K562 (cell line): Measurements from ENCODE around the gene TBC1D12. TPM values are rescaled to one million over a fixed set of nuclear protein-coding genes. Genes with fewer than 3 reads are reported as not detected.

Experiments used
- BRF1 ChIP-seq: IDR thresholded peaks from 3 replicates; pipeline ENCODE4 v1.6.1; 2011; ENCODE audit warnings: borderline replicate concordance, mild to moderate bottlenecking; ENCODE audit not compliant: insufficient read length; ENCODE audit errors: extremely low read depth
- HNRNPH1 ChIP-seq: fragments of 200-400 bp; formaldehyde crosslinking; optimal IDR thresholded peaks from 2 replicates; pipeline ENCODE3; 2017; ENCODE audit warnings: low read depth, mild to moderate bottlenecking, low read length, moderate library complexity
- MBD2 ChIP-seq: sonication (generic); IDR thresholded peaks from 2 replicates; pipeline ENCODE4 v1.6.1; 2016; ENCODE audit warnings: low read depth, borderline replicate concordance
- RBM25 ChIP-seq: fragments of 200-400 bp; formaldehyde crosslinking; IDR thresholded peaks from 2 replicates; pipeline ENCODE4 v1.6.1; 2018; ENCODE audit warnings: low read length, low read depth, moderate library complexity; ENCODE audit not compliant: severe bottlenecking
- RBM39 ChIP-seq: fragments of 200-400 bp; formaldehyde crosslinking; optimal IDR thresholded peaks from 2 replicates; pipeline ENCODE3; 2018; ENCODE audit warnings: low read depth, low read length
- ZKSCAN8 ChIP-seq: fragments of 200-800 bp; sonication (Bioruptor generic); IDR thresholded peaks from 2 replicates; pipeline ENCODE4 v1.6.1; 2016; ENCODE audit warnings: missing genetic modification characterization, missing compliant biosample characterization
- ZNF445 ChIP-seq: fragments of 250-450 bp; sonication (Bioruptor Pico); IDR thresholded peaks from 2 replicates; pipeline ENCODE4 v1.4.0; 2020; ENCODE audit warnings: low read depth, mild to moderate bottlenecking, moderate library complexity
- ZNF644 ChIP-seq: fragments of 200-800 bp; sonication (Bioruptor generic); IDR thresholded peaks from 2 replicates; pipeline ENCODE4 v1.6.1; 2016; ENCODE audit warnings: low read depth, missing genetic modification characterization, missing compliant biosample characterization
- polyA plus RNA-seq, 8 experiments: library from polyadenylated mRNA; depleted of rRNA in 4 of 8; stranded (reverse) in 5 of 8; unstranded in 3 of 8; fragments of >200 nt; fragmentation: Nextera tagmentation in 2 of 8; fragmentation: Illumina TruSeq in 1 of 8; extraction: Ambion mirVana in 2 of 8; extraction: Trizol in 1 of 8; gene quantifications; 2 replicates each; pipeline versions ENCODE4 v1.2.1 to v1.2.3, GENCODE V29; 2011 to 2014; ENCODE audit warnings: inconsistent platforms in 1 of 8, missing spikeins in 1 of 8
- total RNA-seq, 7 experiments: library from RNA; depleted of rRNA in 6 of 7; stranded (reverse); fragments of >200 nt in 6 of 7; fragmentation: Illumina TruSeq in 2 of 7; extraction: Trizol in 2 of 7; gene quantifications; 2 replicates each; pipeline versions ENCODE4 v1.2.1 to v1.2.3, GENCODE V29; 2011 to 2021; ENCODE audit warnings: low replicate concordance in 1 of 7
- TF ChIP-seq, protein P1 (sequence below): conservative IDR thresholded peaks from 2 replicates; pipeline ENCODE4 v1.6.1; 2011; ENCODE audit warnings: low read depth, mild to moderate bottlenecking, low read length; ENCODE audit not compliant: control insufficient read depth
- TF ChIP-seq, protein P2 (sequence below): fragments of 250-450 bp; sonication (Bioruptor Pico); IDR thresholded peaks from 2 replicates; pipeline ENCODE4 v1.5.0; 2021; ENCODE audit warnings: mild to moderate bottlenecking, moderate library complexity
- TF ChIP-seq, protein P3 (sequence below): fragments of 450-650 bp; formaldehyde crosslinking; IDR thresholded peaks from 2 replicates; pipeline ENCODE4 v1.4.0; 2020; ENCODE audit warnings: mild to moderate bottlenecking
- TF ChIP-seq, protein P4 (sequence below): fragments of 450-650 bp; IDR thresholded peaks from 2 replicates; pipeline ENCODE4 v1.6.1; 2016; ENCODE audit warnings: low read depth

Gene TBC1D12
- total and polyA plus RNA-seq, 9 of the 15 experiments (the other 6 are each of a cell fraction or from before 2014, with no cell fraction given), result 2.1 to 6.7 (median 3.9) TPM

DNA sequence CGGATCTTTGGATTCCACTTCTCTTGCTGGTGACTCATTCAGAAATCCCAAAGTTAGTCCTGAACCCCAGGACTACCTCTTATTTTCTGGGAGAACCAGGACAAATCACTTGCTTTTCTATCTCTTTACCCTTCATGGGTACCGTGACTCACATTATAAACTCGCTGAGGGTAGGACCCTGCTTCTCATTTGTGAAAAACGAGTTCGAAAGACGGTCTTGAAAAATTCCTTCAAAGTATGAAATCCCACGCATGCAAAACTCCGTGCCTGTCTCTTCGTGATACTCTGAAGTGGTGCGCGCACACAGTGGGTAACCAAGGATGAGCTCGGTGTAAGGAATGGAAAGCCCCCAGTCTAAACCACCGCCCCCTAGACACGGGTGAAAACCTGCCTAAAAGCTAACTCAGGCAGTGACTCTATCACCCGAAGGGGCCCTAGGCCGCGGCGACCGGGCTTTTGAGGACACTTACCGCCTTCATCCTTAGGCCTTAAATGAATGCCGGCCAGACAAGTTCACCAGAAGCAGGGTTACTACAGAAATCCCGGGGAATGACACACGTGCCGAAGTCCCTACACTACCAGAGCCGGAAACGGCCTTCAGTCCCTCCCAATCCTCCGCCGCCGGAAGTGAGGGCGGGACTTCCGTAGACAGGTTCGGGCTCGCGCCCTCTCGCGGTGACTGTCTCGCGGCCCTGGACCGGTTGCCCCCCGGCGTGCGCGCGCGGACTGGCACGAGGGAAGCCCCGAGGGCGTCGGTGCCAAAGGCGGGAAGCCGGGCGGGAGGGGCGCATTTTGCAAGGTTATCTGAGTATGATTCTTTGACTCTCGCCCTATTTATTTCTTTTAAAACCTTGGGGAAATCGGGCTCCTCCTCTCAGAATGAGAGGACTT, 39.7 kb upstream of the TBC1D12 start, which contains the start of gene NOC3L (continued):
- TF ChIP-seq, protein P1, sequence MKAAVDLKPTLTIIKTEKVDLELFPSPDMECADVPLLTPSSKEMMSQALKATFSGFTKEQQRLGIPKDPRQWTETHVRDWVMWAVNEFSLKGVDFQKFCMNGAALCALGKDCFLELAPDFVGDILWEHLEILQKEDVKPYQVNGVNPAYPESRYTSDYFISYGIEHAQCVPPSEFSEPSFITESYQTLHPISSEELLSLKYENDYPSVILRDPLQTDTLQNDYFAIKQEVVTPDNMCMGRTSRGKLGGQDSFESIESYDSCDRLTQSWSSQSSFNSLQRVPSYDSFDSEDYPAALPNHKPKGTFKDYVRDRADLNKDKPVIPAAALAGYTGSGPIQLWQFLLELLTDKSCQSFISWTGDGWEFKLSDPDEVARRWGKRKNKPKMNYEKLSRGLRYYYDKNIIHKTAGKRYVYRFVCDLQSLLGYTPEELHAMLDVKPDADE, result peak; percentile 87
- TF ChIP-seq, protein P2, sequence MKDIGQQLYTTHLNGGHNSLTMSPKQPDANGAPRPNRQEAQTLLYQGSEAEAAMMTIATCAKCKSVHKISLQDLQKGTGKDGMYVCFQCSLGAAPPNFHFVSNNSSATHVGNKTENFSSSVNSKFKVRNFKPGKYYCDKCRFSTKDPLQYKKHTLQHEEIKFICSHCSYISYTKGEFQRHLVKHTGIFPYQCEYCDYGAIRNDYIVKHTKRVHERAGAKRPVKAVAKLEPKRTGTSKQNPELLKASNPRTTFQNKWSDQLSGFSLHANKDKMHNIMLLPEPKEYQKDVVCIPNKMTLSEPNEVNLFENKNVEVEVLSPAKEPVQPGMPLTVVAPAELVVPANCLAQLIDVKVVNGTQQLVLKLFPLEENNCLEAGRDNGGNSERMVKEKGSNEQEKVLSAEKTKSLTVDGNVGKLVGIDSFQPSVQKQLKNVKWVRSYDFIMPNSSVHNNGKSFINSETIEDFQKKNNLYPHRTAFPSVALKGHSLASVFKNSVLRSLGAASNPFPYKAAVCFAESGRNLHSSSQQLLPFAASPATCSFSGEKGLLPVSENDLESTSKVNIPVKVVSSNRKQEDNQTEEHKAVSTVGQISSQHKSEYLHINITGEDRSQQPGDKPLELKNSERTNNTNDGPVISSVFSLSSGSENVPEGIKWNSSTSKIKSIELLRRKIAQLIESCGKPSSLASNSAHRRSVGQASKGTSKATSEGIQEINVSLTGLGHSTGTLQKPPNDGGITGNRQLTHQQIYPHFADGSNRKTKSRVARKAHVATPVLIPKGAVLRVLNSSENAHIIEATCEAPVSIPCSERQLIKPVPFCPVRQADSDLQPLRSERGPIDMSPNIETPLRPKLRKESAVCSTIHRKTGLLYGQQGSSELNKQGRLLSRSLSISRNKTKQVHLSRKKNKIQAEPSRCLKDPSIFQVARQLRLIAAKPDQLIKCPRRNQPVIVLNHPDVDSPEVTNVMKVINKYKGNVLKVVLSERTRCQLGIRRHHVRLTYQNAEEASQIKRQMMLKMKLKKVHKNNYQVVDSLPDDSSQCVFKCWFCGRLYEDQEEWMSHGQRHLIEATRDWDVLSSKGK (CRISPR knock-in tag), result no peak
- TF ChIP-seq RBM25 (no peak), ZKSCAN8 (CRISPR knock-in tag) (no peak), BRF1 (no peak), MBD2 (no peak), RBM39 (no peak), HNRNPH1 (no peak), ZNF445 (CRISPR knock-in tag) (no peak), ZNF644 (tag) (no peak)
- TF ChIP-seq, protein P3, sequence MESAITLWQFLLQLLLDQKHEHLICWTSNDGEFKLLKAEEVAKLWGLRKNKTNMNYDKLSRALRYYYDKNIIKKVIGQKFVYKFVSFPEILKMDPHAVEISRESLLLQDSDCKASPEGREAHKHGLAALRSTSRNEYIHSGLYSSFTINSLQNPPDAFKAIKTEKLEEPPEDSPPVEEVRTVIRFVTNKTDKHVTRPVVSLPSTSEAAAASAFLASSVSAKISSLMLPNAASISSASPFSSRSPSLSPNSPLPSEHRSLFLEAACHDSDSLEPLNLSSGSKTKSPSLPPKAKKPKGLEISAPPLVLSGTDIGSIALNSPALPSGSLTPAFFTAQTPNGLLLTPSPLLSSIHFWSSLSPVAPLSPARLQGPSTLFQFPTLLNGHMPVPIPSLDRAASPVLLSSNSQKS (CRISPR knock-in tag), result no peak
- TF ChIP-seq, protein P4, sequence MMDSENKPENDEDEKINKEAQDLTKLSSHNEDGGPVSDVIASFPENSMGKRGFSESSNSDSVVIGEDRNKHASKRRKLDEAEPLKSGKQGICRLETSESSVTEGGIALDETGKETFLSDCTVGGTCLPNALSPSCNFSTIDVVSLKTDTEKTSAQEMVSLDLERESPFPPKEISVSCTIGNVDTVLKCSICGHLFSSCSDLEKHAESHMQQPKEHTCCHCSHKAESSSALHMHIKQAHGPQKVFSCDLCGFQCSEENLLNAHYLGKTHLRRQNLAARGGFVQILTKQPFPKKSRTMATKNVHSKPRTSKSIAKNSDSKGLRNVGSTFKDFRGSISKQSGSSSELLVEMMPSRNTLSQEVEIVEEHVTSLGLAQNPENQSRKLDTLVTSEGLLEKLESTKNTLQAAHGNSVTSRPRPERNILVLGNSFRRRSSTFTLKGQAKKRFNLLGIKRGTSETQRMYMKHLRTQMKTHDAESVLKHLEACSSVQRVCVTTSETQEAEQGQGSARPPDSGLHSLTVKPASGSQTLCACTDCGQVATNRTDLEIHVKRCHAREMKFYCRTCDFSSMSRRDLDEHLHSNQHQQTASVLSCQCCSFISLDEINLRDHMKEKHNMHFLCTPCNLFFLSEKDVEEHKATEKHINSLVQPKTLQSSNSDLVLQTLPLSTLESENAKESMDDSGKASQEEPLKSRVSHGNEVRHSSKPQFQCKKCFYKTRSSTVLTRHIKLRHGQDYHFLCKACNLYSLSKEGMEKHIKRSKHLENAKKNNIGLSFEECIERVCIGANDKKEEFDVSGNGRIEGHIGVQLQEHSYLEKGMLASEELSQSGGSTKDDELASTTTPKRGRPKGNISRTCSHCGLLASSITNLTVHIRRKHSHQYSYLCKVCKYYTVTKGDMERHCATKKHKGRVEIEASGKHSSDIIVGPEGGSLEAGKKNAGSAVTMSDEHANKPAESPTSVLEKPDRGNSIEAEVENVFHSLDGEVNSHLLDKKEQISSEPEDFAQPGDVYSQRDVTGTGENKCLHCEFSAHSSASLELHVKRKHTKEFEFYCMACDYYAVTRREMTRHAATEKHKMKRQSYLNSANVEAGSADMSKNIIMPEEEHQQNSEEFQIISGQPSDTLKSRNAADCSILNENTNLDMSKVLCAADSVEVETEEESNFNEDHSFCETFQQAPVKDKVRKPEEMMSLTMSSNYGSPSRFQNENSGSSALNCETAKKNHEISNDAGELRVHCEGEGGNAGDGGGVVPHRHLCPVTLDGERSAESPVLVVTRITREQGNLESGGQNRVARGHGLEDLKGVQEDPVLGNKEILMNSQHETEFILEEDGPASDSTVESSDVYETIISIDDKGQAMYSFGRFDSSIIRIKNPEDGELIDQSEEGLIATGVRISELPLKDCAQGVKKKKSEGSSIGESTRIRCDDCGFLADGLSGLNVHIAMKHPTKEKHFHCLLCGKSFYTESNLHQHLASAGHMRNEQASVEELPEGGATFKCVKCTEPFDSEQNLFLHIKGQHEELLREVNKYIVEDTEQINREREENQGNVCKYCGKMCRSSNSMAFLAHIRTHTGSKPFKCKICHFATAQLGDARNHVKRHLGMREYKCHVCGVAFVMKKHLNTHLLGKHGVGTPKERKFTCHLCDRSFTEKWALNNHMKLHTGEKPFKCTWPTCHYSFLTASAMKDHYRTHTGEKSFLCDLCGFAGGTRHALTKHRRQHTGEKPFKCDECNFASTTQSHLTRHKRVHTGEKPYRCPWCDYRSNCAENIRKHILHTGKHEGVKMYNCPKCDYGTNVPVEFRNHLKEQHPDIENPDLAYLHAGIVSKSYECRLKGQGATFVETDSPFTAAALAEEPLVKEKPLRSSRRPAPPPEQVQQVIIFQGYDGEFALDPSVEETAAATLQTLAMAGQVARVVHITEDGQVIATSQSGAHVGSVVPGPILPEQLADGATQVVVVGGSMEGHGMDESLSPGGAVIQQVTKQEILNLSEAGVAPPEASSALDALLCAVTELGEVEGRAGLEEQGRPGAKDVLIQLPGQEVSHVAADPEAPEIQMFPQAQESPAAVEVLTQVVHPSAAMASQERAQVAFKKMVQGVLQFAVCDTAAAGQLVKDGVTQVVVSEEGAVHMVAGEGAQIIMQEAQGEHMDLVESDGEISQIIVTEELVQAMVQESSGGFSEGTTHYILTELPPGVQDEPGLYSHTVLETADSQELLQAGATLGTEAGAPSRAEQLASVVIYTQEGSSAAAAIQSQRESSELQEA, result no peak
